Measurements from ENCODE around the gene LEP. TPM values are rescaled to one million over a fixed set of nuclear protein-coding genes. Genes with fewer than 3 reads are reported as not detected.

The LEP gene
- total RNA-seq, 4 donors from 2014 or later = 0.27 TPM; not detected in 3

DNA sequence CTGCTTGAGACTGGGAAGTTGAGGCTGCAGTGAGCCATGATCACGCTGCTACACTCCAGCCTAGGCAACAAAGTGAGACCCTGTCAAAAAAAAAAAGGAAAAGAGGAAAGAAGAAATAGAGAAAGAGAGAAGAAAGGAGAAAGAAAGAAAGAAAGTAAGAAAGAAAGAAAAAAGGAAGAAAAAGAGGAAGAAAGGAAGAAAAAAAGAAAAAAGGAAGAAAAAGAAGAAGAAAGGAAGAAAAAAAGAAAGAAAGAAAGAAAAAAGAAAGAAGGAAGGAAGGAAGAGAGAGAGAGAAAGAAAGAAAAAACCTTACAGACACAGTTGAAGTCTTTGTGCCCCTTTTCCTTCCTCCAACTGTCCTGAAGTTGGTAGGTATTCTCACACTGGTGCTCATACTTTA is 26.6 kb upstream of the LEP start:
- no peak for DNase-seq
- H3K27me3 ChIP-seq = no peaks in the 10 kb centered on the region
- TF ChIP-seq, protein P1, sequence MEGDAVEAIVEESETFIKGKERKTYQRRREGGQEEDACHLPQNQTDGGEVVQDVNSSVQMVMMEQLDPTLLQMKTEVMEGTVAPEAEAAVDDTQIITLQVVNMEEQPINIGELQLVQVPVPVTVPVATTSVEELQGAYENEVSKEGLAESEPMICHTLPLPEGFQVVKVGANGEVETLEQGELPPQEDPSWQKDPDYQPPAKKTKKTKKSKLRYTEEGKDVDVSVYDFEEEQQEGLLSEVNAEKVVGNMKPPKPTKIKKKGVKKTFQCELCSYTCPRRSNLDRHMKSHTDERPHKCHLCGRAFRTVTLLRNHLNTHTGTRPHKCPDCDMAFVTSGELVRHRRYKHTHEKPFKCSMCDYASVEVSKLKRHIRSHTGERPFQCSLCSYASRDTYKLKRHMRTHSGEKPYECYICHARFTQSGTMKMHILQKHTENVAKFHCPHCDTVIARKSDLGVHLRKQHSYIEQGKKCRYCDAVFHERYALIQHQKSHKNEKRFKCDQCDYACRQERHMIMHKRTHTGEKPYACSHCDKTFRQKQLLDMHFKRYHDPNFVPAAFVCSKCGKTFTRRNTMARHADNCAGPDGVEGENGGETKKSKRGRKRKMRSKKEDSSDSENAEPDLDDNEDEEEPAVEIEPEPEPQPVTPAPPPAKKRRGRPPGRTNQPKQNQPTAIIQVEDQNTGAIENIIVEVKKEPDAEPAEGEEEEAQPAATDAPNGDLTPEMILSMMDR (IDR thresholded peaks at IDR 0.05) = no peak
- TF ChIP-seq POLR2A (IDR thresholded peaks at IDR 0.05) = no peak

DNA sequence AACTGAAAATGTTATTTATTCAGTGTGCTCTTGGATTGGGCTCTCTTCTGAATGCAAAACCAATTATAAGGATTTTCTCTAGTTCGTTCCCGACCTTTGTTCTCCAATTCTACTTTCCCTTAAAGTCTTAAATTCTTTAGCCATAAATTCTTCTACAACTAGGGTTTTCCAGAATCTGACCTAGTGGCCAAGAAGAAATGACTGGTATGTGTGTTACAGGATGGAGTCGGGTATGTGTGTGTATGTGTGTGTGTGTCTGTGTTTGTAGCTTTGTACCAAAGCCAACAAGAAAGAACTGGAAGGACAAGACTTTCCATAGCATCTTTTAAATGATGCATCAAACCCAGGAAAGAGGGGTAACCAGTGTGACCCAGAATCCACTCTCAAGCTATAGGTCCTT is 25.8 kb upstream of the LEP start:
- H3K27ac ChIP-seq = no peak overlapping the region
- DNase-seq = no peak
- TF ChIP-seq, protein P1 (IDR thresholded peaks at IDR 0.05) = no peak
- no peak for TF ChIP-seq POLR2A (IDR thresholded peaks at IDR 0.05)
- no peaks in the 10 kb centered on the region for H3K27me3 ChIP-seq
- no peaks in the 10 kb centered on the region for H3K36me3 ChIP-seq
- no peaks in the 10 kb centered on the region for H3K9me3 ChIP-seq
- H3K4me1 ChIP-seq = no peaks in the 10 kb centered on the region
- H3K4me3 ChIP-seq = no peak overlapping the region

More for the DNA sequence above, 26.6 kb upstream of the LEP start:
- H3K9me3 ChIP-seq = no peaks in the 10 kb centered on the region
- H3K4me1 ChIP-seq = no peaks in the 10 kb centered on the region
- H3K27ac ChIP-seq = no peak overlapping the region
- H3K4me3 ChIP-seq = no peak overlapping the region
- no peaks in the 10 kb centered on the region for H3K36me3 ChIP-seq

DNA sequence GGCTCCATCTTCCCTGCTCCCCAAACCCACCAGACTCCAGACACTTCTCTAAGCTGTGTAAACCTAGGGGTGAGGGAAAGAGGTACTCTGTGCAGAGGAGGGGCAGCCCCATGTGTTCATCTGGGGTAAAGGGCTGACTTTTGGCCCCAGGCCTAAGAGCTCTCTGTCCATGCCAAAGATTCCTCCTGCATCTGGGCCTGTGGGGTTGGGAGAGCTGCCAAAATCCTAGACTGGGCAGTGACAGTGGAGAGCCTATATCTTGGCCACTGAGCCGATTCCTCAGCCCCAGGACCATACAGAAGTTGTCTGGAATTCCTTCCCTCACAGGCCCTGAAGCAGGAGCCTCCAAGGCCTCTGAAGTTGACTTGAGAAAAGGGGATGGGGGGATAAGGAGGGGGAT is 25.3 kb upstream of the LEP start:
- Histone ChIP-seq H3K27me3 (no peaks in the 10 kb centered on the region), H3K4me1 (no peaks in the 10 kb centered on the region), H3K36me3 (no peaks in the 10 kb centered on the region), H3K4me3 (no peak overlapping the region), H3K9me3 (no peaks in the 10 kb centered on the region), H3K27ac (no peak overlapping the region)
- TF ChIP-seq, protein P1 (IDR thresholded peaks at IDR 0.05) = no peak
- no peak for TF ChIP-seq POLR2A (IDR thresholded peaks at IDR 0.05)
- DNase-seq = no peak

DNA sequence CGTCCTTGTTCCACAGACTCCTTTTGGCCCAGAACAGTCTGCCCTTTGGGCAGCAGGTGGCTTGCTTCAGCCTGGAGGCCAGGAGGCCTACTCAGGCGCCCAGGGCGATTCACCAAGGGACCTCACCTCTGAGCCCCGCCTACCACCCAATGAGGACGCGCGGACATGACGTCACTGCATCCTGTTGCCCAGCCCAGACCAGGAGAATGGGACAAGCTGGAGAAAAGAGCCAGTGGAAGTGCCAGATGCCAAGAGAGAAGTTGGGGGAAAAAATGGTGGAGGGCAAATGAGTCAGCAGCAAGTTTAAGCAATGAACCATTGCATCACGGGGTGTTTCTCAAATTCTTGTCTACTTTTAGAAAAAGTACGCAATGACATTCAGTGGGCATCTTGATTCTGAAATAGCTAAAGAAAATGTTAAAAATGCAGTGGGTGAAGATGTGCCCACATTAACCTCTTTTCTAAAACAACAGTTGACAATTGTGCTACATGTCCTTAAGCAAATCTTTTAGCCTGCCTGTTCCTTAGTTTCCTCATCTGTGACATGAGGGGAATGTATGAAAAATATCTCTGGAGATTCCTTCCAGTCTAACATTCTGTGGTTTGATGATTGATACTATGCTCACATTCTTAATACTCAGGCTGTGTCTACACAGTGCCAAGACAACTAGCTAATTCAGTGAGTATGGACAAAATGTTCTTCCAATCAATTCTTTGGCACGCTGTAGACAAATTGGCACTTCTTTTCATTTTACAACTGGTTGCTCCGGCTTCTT is 23.9 kb upstream of the LEP start:
- H3K9me3 ChIP-seq = no peaks in the 10 kb centered on the region
- H3K4me1 ChIP-seq = peaks cover 0 to 4% (median 0%) of the 10 kb centered on the region in 4 donors
- H3K4me3 ChIP-seq = no peak overlapping the region
- no peaks in the 10 kb centered on the region for H3K36me3 ChIP-seq
- H3K27ac ChIP-seq = no peak overlapping the region
- TF ChIP-seq, protein P1 (IDR thresholded peaks at IDR 0.05) = no peak
- TF ChIP-seq POLR2A (IDR thresholded peaks at IDR 0.05) = no peak
- H3K27me3 ChIP-seq = no peaks in the 10 kb centered on the region
- no peak for DNase-seq

DNA sequence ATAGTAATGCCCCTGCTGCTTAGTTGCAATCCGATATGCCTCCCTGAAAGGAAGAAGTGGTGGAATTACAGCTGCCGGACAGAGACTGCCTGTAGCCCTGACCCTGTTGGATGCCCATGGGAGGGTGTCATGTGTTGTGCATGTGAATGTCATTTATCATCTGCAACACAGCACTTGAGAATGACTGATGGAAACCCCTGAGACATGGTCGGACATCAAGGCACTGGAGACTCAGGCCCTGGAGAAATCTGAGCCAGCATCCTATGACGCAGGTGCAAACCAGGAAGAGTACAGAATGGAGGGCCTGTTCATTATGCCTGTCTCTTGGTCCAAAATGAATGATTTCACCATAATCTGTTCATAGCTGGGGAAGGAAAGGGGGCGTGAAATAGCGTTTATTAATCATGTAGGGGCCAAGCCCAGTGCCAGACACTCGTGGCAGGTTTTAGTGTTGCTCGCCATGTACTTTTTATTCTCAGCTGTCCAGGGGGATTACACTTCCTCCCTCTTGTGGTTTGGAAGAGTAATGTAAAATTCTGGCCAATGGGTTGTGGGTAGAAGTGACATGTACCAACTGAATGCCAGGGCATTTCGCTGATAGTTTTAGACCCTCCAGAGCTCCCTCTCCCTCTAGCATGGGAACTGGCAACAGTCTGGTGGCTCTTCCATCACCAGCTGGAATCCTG is 23.0 kb upstream of the LEP start:
- Histone ChIP-seq H3K27ac (no peak overlapping the region), H3K9me3 (no peaks in the 10 kb centered on the region), H3K27me3 (no peaks in the 10 kb centered on the region), H3K4me3 (no peak overlapping the region), H3K36me3 (no peaks in the 10 kb centered on the region), H3K4me1 (peaks cover 0 to 4% (median 0%) of the 10 kb centered on the region in 4 donors)
- TF ChIP-seq POLR2A (IDR thresholded peaks at IDR 0.05) = no peak
- TF ChIP-seq, protein P1 (IDR thresholded peaks at IDR 0.05) = peak in 1 of 6 experiments; percentile 4
- no peak for DNase-seq

Data from Peyer's patch (tissue), 4 donors.